B cell (primary cell): ENCODE measurements around the gene SDC4. TPM values are rescaled to one million over a fixed set of nuclear protein-coding genes. Genes with fewer than 3 reads are reported as not detected.

Experiments used
- ATAC-seq: fragments of 200-7000 bp; cut with Tn5 transposase; one replicate; pipeline ENCODE4 v1.10.0; 2021; ENCODE audit warnings: low read depth, mild to moderate bottlenecking, moderate number of reproducible peaks, moderate library complexity
- CTCF ChIA-PET: fragments of 350-600 bp; sonication (Branson Sonifier 250); formaldehyde crosslinking; loops from one replicate; lab custom pipeline; 2021; ENCODE audit warnings: antibody characterized with exemption, inconsistent platforms; lab: Charles Lee
- POLR2A ChIA-PET: fragments of 350-600 bp; sonication (Branson Sonifier 250); formaldehyde crosslinking; loops from one replicate; lab custom pipeline; 2021; ENCODE audit warnings: antibody characterized with exemption; lab: Charles Lee
- DNase-seq: peaks from one replicate; pipeline ENCODE4 v3.0.0; 2013
- H2AFZ ChIP-seq: 2 replicates; pipeline ENCODE4 v1.6.1; 2012; ENCODE audit warnings: mild to moderate bottlenecking, low read depth, low read length; ENCODE audit not compliant: insufficient read depth, poor library complexity, severe bottlenecking
- H3K27ac ChIP-seq, 2 donors: 1 replicate in 1 of 2; 2 replicates in 1 of 2; pipeline ENCODE4 v1.5.1; 2012 to 2013; ENCODE audit warnings: low read length in 2 of 2, mild to moderate bottlenecking in 2 of 2, moderate library complexity in 1 of 2
- H3K27me3 ChIP-seq, 4 experiments: fragments of 200-600 bp in 1 of 4; sonication (generic) in 1 of 4; replicated peaks in 1 of 4; 1 replicate in 2 of 4; 2 replicates in 2 of 4; pipeline versions ENCODE4 v1.6.1 to v1.7.0; 2013 to 2016; ENCODE audit warnings: low read length in 3 of 4, mild to moderate bottlenecking in 2 of 4, mixed read lengths in 1 of 4, moderate library complexity in 1 of 4; ENCODE audit not compliant: insufficient read depth in 4 of 4, control insufficient read depth in 3 of 4; ENCODE audit errors: control extremely low read depth in 1 of 4
- H3K36me3 ChIP-seq, 2 experiments: replicated peaks in 1 of 2; 1 replicate in 1 of 2; 2 replicates in 1 of 2; pipeline versions ENCODE4 v1.6.1 to v1.7.1; 2013; ENCODE audit warnings: low read length in 1 of 2; ENCODE audit not compliant: insufficient read depth in 2 of 2, control insufficient read depth in 1 of 2; ENCODE audit errors: control extremely low read depth in 1 of 2, extremely low read depth in 1 of 2
- H3K4me1 ChIP-seq, 2 donors: fragments of 200-600 bp in 1 of 2; sonication (generic) in 1 of 2; 1 replicate in 1 of 2; 2 replicates in 1 of 2; pipeline versions ENCODE4 v1.5.1 to v1.6.1; 2013 to 2017; ENCODE audit warnings: low read length in 2 of 2; ENCODE audit not compliant: control insufficient read depth in 2 of 2, insufficient read depth in 2 of 2
- H3K4me2 ChIP-seq: replicated peaks from 2 replicates; pipeline ENCODE3; 2012; ENCODE audit warnings: mild to moderate bottlenecking, low read depth, low read length; ENCODE audit not compliant: poor library complexity, severe bottlenecking
- H3K4me3 ChIP-seq, 5 experiments: fragments of 200-600 bp in 1 of 5; sonication (generic) in 1 of 5; 1 replicate in 3 of 5; 2 replicates in 2 of 5; pipeline versions ENCODE4 v1.5.1 to v1.7.0; 2011 to 2016; ENCODE audit warnings: low read length in 4 of 5, mild to moderate bottlenecking in 4 of 5, low read depth in 2 of 5, control low read depth in 1 of 5, moderate library complexity in 1 of 5; ENCODE audit not compliant: insufficient read depth in 1 of 5; ENCODE audit errors: control extremely low read depth in 1 of 5, extremely low read depth in 1 of 5
- H3K79me2 ChIP-seq: fragments of 200-600 bp; sonication (generic); one replicate; pipeline ENCODE4 v1.6.0; 2016; ENCODE audit warnings: low read length; ENCODE audit not compliant: control insufficient read depth, insufficient read depth
- H3K9ac ChIP-seq: fragments of 200-600 bp; sonication (generic); 2 replicates; pipeline ENCODE4 v1.6.1; 2017; ENCODE audit warnings: mild to moderate bottlenecking, low read length, moderate library complexity
- H3K9me3 ChIP-seq, 3 donors: one replicate each; pipeline versions ENCODE4 v1.6.1 to v1.7.1; 2013; ENCODE audit warnings: low read length in 2 of 3; ENCODE audit not compliant: control insufficient read depth in 2 of 3, insufficient read depth in 1 of 3; ENCODE audit errors: control extremely low read depth in 1 of 3
- H4K20me1 ChIP-seq: 2 replicates; pipeline ENCODE4 v1.6.0; 2012; ENCODE audit warnings: mild to moderate bottlenecking, low read length; ENCODE audit not compliant: insufficient read depth, control insufficient read depth, poor library complexity, severe bottlenecking
- H3K27ac Mint-ChIP-seq: one replicate; pipeline ENCODE4 v1.8.0; 2021; ENCODE audit warnings: mixed read lengths
- H3K27me3 Mint-ChIP-seq: one replicate; pipeline ENCODE4 v1.8.0; 2021; ENCODE audit warnings: mixed read lengths
- H3K4me1 Mint-ChIP-seq: one replicate; pipeline ENCODE4 v1.8.0; 2021; ENCODE audit warnings: mixed read lengths
- H3K4me3 Mint-ChIP-seq: one replicate; pipeline ENCODE4 v1.8.0; 2021; ENCODE audit warnings: mixed read lengths
- H3K9me3 Mint-ChIP-seq: one replicate; pipeline ENCODE4 v1.8.0; 2022; ENCODE audit warnings: mixed read lengths; ENCODE audit not compliant: insufficient read depth
- CTCF ChIP-seq: fragments of 200-600 bp; IDR thresholded peaks from one replicate; pipeline ENCODE4 v1.8.0; 2022; ENCODE audit warnings: antibody characterized with exemption, mild to moderate bottlenecking
- EZH2 ChIP-seq: IDR thresholded peaks from 2 replicates; pipeline ENCODE4 v1.6.1; 2012; ENCODE audit warnings: borderline replicate concordance, low read depth, mild to moderate bottlenecking, moderate library complexity, low read length; ENCODE audit not compliant: insufficient read depth, poor library complexity, severe bottlenecking
- WGBS: methylation state at CpG from one replicate; pipeline ENCODE4 v1.1.5; 2013; ENCODE audit warnings: missing lambda C conversion rate; ENCODE audit not compliant: insufficient coverage; 5-methylcytosine and 5-hydroxymethylcytosine counted together
- intact Hi-C: fragments of 100-400 bp; cut with micrococcal nuclease; formaldehyde crosslinking; loops from one replicate; pipeline ENCODE4 v1.10.0; 2022
- polyA plus RNA-seq: library from polyadenylated mRNA; depleted of rRNA; stranded (reverse); fragments of >200 nt; gene quantifications from 2 replicates; pipeline ENCODE4 v1.2.3, GENCODE V29; 2012
- total RNA-seq, 2 donors: library from RNA; stranded (reverse); fragments of 120-200 nt in 1 of 2; gene quantifications; 1 replicate in 1 of 2; 2 replicates in 1 of 2; pipeline versions ENCODE4 v1.2.3 to v1.2.4, GENCODE V29; 2013 to 2022

SDC4 gene
- total and polyA plus RNA-seq, 2 donors (not counting 1 experiment from before 2014, with no cell fraction given) = 0.04 TPM; not detected in 1

DNA sequence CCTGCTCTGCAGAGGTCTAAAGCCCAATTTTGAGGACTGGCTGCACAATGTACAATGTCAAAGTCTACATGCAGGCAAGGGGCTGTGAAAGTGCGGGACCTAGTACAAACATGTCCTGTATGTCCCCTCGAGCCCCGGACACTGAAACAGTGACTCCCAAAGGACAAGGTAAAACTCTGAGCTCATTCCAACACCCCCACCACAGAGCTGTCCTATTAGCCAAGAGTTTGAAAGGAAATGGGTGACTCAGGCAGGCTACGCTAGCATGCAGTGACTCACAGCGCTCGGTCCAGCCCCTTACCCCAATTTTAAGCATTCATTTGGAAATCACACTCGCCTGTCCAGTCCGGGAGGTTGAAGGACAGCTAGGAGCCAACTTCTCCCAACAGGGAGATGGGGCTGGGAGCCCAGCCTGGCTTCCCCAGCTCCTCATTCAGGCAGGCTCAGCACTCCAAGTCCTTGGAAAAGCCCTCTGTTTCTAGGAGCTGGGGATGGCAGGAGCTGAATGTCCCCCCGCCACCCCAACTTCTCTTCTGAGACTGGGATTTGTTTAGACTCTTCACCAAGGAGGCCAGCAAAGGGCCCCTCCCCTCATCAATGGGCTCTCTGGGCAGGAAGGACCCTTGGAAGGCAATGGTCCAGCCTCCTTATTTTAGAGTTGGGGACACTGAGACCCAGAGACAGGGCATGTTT is 3.9 kb downstream of the SDC4 start:
- CTCF ChIA-PET = interaction anchor here (1.0 to 1.5 kb wide), 2 partner anchors 92 to 426 kb away, joined by 3 to 4 read pairs; no protein-coding TSS in a partner anchor
- Histone ChIP-seq H3K27ac (no peak overlapping the region), H4K20me1 (no peaks in the 10 kb centered on the region), H3K79me2 (no peaks in the 10 kb centered on the region), H3K36me3 (no peaks in the 10 kb centered on the region), H3K4me1 (peaks cover 21 to 23% of the 10 kb centered on the region in 2 donors), H3K9ac (no peak overlapping the region), H3K9me3 (peaks cover 0 to 3% (median 0%) of the 10 kb centered on the region in 3 donors), H3K4me3 (no peak overlapping the region), H3K27me3 (peaks cover 0 to 39% (median 6%) of the 10 kb centered on the region in 4 experiments), H3K4me2 (no peak overlapping the region), H2AFZ (no peak overlapping the region)
- H3K27ac Mint-ChIP-seq = no peak overlapping the region
- 100% methylated on average over 2 of the region's 9 CpGs for WGBS
- no peak for TF ChIP-seq EZH2
- TF ChIP-seq CTCF = no peak
- POLR2A ChIA-PET = interaction anchor here (0.9 kb wide), 1 partner anchor 19 kb away, joined by 3 read pairs; the partner anchor contains the start of gene SYS1
- peaks cover 23% of the 10 kb centered on the region for H3K27me3 Mint-ChIP-seq
- no peak for DNase-seq
- H3K4me3 Mint-ChIP-seq = no peak overlapping the region
- ATAC-seq = no peak
- H3K4me1 Mint-ChIP-seq = peaks cover 10% of the 10 kb centered on the region
- H3K9me3 Mint-ChIP-seq = no peaks in the 10 kb centered on the region
- intact Hi-C loops = no loop called here
